Naive B cell (primary cell): Measurements from ENCODE around the gene DAB2IP. TPM values are rescaled to one million over a fixed set of nuclear protein-coding genes. Genes with fewer than 3 reads are reported as not detected.
A peak's percentile ranks its signal among the peaks of the same experiment; 100 is the strongest.

Experiments
- ATAC-seq, 2 donors: fragments of 150-1000 bp; cut with Tn5 transposase; 2 replicates each; pipeline ENCODE4 v1.10.0; 2021; ENCODE audit warnings: low read depth in 2 of 2, mild to moderate bottlenecking in 2 of 2, moderate library complexity in 2 of 2
- DNase-seq: peaks from one replicate; pipeline ENCODE4 v3.0.0; 2022
- H3K27ac Mint-ChIP-seq, 6 donors: one replicate each; pipeline ENCODE4 v1.8.0; 2020 to 2022; ENCODE audit warnings: mild to moderate bottlenecking in 6 of 6, mixed read lengths in 6 of 6, moderate library complexity in 5 of 6, inconsistent platforms in 2 of 6
- H3K27me3 Mint-ChIP-seq, 3 donors: one replicate each; pipeline ENCODE4 v1.8.0; 2021 to 2022; ENCODE audit warnings: mixed read lengths in 3 of 3, mild to moderate bottlenecking in 1 of 3
- H3K36me3 Mint-ChIP-seq, 2 donors: one replicate each; pipeline ENCODE4 v1.8.0; 2020 to 2022; ENCODE audit warnings: mixed read lengths in 2 of 2, inconsistent platforms in 1 of 2, mild to moderate bottlenecking in 1 of 2
- H3K4me1 Mint-ChIP-seq, 3 donors: one replicate each; pipeline ENCODE4 v1.8.0; 2020 to 2022; ENCODE audit warnings: mixed read lengths in 3 of 3, inconsistent platforms in 1 of 3, mild to moderate bottlenecking in 1 of 3, moderate library complexity in 1 of 3
- H3K4me3 Mint-ChIP-seq, 8 donors: one replicate each; pipeline ENCODE4 v1.8.0; 2020 to 2022; ENCODE audit warnings: mild to moderate bottlenecking in 8 of 8, mixed read lengths in 8 of 8, moderate library complexity in 8 of 8, inconsistent platforms in 2 of 8
- H3K9me3 Mint-ChIP-seq, 7 donors: one replicate each; pipeline ENCODE4 v1.8.0; 2020 to 2022; ENCODE audit warnings: mixed read lengths in 7 of 7, mild to moderate bottlenecking in 5 of 7, inconsistent platforms in 2 of 7, moderate library complexity in 1 of 7
- polyA plus RNA-seq, 6 donors: library from polyadenylated mRNA; unstranded; fragments of 300-500 nt; fragmentation: Illumina TruSeq; gene quantifications; one replicate each; pipeline ENCODE4 v1.2.3, GENCODE V29; 2021; ENCODE audit warnings: low read depth in 6 of 6

DAB2IP gene
- polyA plus RNA-seq, 6 donors from 2014 or later, result not detected

DNA sequence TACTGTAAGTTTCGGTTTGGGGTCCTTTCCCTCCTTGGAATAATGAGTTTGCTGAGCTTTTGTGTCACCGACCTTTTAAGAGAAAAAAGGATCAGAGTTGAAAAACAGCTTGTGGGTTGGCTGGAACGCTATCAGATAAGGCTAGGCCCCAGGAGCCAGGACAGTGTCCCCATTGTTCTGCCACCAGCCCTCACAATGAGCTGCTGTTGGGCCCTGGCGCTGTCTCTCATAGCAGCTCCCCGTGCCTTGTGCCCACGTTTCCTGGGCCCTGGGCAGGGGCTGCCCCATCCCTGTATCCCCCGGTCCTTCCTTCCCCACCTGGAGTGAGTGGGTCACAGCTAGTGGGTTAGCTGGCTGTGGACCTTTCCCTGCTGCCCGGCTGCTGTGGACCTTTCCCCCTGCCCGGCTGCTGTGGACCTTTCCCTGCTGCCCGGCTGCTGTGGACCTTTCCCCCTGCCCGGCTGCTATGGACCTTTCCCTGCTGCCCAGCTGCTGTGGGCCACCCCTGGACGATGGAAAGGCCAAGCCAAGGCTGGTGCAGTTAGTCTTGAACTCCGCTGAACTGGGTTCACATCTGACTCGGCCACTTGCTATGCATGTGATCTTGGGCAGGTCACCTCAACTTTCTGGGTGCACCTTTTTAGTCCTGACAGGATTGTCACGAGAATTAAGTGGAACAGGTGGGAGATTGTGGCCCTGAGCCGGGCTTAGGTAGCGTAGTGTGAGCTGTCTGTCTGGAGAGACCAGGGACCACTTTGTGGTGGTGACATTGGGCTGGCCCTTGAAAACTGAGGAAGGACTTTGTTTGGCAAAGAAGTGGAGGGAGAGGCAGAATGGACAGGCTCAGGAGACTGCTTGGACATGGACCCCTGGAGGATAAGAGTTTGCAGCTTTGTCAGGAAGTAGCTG, 99.5 kb downstream of the DAB2IP start:
- Mint-ChIP-seq H3K4me3 (no peak overlapping the region), H3K36me3 (no peaks in the 10 kb centered on the region), H3K9me3 (no peaks in the 10 kb centered on the region), H3K27ac (no peak overlapping the region), H3K27me3 (no peaks in the 10 kb centered on the region), H3K4me1 (peaks cover 0 to 2% (median 0%) of the 10 kb centered on the region in 3 donors)
- no peak for DNase-seq
- ATAC-seq, result no peak

DNA sequence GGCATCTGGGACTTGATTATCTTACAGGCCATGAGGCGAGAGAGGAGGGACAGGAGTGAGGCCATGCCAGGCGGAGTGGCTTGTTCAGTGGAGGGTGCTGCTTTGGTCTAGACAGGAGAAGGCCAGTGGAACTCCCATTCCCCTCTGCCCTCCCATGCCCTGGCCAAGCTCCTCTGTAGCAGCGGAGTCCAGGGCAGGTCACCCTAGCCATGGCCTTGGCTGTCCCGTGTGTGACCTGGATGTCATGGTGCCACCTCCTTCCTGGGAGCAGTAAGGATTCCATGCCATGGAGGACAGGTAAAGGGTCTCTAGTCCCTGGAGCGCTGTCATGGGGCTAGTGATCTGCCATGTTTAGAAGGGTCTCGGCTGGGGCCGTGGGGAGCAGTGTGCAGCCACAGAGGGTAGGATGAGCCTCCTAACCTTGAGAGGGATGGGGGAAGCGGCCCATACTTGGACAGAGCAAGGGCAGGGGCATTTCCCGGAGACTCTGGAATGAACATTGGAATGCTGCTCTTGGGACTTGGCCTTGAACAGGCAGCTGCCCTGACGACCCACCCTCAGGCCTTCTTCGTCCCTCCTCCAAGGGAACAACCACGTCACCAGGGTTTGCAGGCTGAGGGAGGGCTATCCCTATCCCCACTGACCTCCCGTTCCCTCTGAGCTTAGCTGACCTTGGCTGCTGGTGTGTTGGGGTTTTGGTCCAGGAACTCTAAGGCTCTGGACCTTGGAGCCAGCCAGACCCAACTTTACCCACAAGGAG, 100.4 kb downstream of the DAB2IP start:
- peaks cover 0 to 2% (median 0%) of the 10 kb centered on the region in 3 donors for H3K4me1 Mint-ChIP-seq
- H3K9me3 Mint-ChIP-seq, result no peaks in the 10 kb centered on the region
- no peak overlapping the region for H3K27ac Mint-ChIP-seq
- H3K27me3 Mint-ChIP-seq, result no peaks in the 10 kb centered on the region
- H3K36me3 Mint-ChIP-seq, result no peaks in the 10 kb centered on the region
- ATAC-seq, result no peak
- H3K4me3 Mint-ChIP-seq, result no peak overlapping the region
- DNase-seq, result no peak

DNA sequence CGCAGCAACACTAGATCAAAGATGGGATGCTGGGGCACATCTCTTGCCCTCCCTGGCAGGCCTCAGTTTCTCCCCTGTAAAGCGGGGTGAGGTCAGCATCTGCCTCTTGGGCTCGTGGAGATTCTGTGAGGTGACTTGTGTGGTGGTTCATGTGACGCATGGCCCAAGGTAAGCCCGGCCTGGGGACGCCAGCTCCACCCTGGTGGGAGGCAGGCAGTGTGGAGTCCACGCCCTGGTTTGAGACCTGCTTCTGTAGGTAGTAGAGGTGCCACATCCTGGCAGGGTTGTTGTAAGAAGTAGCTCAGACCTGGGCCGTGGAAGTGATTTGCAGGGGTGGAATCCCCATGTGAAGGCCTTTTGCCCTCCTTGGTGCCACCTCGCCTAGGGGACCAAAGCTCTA, 101.5 kb downstream of the DAB2IP start:
- Mint-ChIP-seq H3K27me3 (no peaks in the 10 kb centered on the region), H3K36me3 (no peaks in the 10 kb centered on the region), H3K4me3 (peak overlapping the region in 1 of 8 donors; percentile 21), H3K9me3 (no peaks in the 10 kb centered on the region), H3K27ac (no peak overlapping the region), H3K4me1 (peaks cover 0 to 2% (median 0%) of the 10 kb centered on the region in 3 donors)
- ATAC-seq (no peak), DNase-seq (no peak)

DNA sequence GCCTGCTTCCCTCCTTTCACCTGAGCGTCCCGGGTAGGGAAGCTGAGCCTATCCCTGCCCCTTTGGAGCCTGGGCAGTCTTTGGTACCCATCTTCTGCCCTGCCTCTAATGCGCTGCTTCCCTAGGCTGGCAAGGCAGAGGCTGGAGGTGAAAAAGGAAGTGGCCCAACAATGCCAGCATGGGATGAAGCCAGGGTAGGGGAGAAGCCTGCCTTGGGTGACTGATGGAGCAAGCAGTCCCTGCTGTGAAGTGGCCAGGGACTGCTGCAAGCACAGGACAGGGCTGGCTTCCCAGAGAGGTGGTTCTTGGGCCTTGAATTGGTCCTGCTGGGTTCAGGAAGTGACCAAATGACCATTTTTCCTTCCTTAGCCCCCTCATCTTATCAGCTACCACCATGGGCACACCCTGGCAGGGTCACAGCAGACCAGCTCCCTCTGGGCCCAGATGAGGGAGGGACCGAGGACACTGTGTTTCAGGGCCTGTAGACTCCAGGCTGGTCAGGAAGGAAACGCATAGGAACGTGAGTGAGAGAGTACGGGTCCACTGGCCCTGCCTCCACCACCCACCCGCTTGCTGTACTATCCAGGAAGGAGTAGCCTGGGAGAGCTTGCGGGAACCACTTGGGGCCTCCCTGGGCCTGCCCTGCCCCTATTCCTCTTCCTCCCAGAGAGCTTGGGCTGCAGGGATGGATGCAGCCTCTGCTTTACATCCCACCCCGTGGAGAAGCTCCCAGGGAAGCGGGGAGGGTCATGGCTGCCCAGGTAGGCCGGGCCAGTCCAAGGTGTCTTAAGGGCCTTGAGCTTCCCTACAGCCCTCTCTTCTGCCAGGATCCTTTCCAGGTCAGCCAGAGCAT, 102.6 kb downstream of the DAB2IP start:
- H3K36me3 Mint-ChIP-seq, result no peaks in the 10 kb centered on the region
- peak overlapping the region in 1 of 6 donors; percentile 44 for H3K27ac Mint-ChIP-seq
- no peaks in the 10 kb centered on the region for H3K9me3 Mint-ChIP-seq
- ATAC-seq (no peak), DNase-seq (no peak)
- H3K27me3 Mint-ChIP-seq, result no peaks in the 10 kb centered on the region
- H3K4me1 Mint-ChIP-seq, result no peaks in the 10 kb centered on the region
- H3K4me3 Mint-ChIP-seq, result no peak overlapping the region

DNA sequence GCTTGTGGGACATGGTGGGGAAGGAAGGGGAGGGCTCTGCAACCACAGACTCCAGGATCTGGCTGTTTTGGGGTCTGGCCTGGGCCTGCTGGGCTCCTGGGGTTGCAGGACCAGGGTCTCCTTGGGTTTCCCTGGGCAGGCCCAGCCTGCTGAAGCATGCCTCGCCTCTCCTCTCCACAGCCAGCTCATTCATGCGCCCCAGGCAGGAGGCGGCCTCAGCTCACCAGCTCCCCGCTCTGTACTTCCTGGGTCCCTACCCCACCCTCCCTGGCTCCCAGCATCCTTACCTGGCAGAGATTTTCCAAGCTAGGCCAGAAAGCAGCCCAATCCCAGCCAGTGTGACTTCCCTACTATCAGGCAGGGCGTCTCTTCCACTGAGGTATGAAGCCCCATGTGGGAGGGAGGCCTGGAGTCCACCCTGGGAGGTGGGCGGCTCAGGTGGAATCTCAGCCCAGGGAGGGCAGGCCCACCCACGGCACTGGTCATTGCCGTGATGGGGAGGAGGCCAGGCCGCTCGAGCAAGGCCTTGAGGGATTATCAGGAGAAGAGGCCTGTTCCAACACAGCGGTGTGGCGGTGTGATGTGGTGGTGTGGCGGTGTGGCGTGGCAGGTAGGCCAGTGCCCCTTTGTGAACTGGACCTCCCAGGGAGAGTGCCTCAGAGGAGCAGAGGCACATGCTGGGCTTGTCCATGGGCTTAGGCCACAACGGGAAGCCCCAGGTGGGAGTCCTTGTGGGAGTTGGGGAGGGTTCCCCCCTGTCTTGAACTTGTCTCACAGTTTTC, 103.4 kb downstream of the DAB2IP start:
- H3K36me3 Mint-ChIP-seq, result no peaks in the 10 kb centered on the region
- no peaks in the 10 kb centered on the region for H3K27me3 Mint-ChIP-seq
- H3K4me1 Mint-ChIP-seq, result no peaks in the 10 kb centered on the region
- H3K9me3 Mint-ChIP-seq, result no peaks in the 10 kb centered on the region
- no peak for DNase-seq
- ATAC-seq, result no peak
- no peak overlapping the region for H3K27ac Mint-ChIP-seq
- H3K4me3 Mint-ChIP-seq, result no peak overlapping the region

DNA sequence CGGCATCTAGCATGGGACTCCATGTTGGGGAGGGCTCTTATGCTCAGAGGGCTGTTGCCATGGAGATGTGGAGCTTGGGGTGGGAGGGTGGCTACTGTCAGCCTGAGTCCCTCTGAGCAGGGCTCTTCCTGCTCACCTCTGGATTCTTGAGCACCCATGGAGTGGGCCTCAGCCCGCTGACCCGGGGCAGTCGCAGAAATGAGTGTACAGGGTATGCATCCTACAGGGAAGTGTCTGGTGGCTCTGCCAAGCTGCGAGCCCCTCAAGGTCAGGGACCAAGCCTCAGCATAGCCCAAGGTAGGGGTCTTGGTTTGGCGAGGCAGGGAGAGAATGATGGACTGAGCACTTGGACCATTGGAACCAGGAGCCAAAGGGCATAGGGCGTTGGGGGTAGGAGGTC, 104.1 kb downstream of the DAB2IP start:
- no peaks in the 10 kb centered on the region for H3K36me3 Mint-ChIP-seq
- ATAC-seq (no peak), DNase-seq (no peak)
- no peak overlapping the region for H3K27ac Mint-ChIP-seq
- no peak overlapping the region for H3K4me3 Mint-ChIP-seq
- H3K4me1 Mint-ChIP-seq, result no peaks in the 10 kb centered on the region
- no peaks in the 10 kb centered on the region for H3K27me3 Mint-ChIP-seq
- no peaks in the 10 kb centered on the region for H3K9me3 Mint-ChIP-seq

DNA sequence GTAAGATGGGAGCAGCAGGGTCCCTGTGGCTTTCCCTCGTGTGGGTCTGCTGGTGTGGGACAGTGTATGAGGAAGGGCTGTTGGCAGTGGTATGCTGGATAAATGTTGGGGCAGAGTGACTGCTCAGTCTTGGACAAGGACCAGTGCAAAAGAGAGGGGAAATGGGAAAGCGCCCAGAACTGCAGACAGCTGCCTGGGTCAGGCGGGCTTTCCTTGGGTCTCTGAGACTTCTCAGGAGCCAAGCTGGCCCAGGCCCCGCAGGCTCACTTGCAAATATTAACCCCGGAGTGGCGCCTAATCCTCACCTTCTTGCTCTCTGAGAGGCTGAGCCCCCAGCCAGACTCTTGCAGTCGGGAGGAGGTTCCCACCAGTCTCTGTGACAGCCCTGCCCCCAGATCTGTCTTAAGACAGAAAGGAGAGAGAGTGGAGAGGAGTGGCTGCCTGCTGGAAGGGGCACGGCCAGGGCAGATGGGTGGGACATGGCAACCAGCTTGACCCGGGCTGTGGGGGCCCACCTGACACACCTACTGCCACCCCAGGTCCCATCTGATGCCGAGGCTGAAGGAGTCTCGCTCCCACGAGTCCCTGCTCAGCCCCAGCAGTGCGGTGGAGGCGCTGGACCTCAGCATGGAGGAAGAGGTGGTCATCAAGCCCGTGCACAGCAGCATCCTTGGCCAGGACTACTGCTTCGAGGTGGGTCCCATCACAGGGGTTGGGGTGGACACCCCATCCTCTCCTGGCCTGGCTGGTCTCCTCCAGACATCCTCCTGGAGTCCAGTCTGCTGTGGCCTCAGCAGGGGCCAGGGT, 105.2 kb downstream of the DAB2IP start:
- no peak for ATAC-seq
- Mint-ChIP-seq H3K4me1 (no peaks in the 10 kb centered on the region), H3K9me3 (no peaks in the 10 kb centered on the region), H3K36me3 (no peaks in the 10 kb centered on the region), H3K4me3 (no peak overlapping the region), H3K27ac (no peak overlapping the region), H3K27me3 (no peaks in the 10 kb centered on the region)
- DNase-seq, result no peak

- Mint-ChIP-seq H3K36me3 (no peaks in the 10 kb centered on the region), H3K27me3 (no peaks in the 10 kb centered on the region), H3K4me3 (peak overlapping the region in 1 of 8 donors; percentile 6), H3K27ac (no peak overlapping the region), H3K4me1 (no peaks in the 10 kb centered on the region), H3K9me3 (no peaks in the 10 kb centered on the region)
- ATAC-seq (no peak), DNase-seq (no peak)
These were observed 105.8 kb downstream of the DAB2IP start for GRCh38 chr9:121757281-121757585.

DNA sequence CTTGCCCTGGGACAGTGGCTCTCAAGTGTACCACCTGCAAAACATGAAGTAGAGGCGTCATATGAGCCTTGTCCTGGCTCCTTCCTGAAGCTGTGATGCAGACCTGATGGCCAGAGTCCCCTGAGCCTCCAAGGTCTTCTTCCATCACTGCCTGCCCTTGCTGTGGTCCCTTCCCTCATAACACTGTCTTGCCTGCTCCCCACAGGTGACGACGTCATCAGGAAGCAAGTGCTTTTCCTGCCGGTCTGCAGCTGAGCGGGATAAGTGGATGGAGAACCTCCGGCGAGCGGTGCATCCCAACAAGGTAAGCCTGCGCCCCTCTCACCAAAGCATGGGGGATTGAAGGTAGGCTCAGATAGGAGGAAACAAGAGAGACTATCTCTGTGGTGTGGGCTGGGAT, 107.3 kb downstream of the DAB2IP start:
- ATAC-seq (no peak), DNase-seq (no peak)
- Mint-ChIP-seq H3K27me3 (no peaks in the 10 kb centered on the region), H3K9me3 (no peaks in the 10 kb centered on the region), H3K27ac (no peak overlapping the region), H3K4me1 (no peaks in the 10 kb centered on the region), H3K36me3 (no peaks in the 10 kb centered on the region), H3K4me3 (no peak overlapping the region)

DNA sequence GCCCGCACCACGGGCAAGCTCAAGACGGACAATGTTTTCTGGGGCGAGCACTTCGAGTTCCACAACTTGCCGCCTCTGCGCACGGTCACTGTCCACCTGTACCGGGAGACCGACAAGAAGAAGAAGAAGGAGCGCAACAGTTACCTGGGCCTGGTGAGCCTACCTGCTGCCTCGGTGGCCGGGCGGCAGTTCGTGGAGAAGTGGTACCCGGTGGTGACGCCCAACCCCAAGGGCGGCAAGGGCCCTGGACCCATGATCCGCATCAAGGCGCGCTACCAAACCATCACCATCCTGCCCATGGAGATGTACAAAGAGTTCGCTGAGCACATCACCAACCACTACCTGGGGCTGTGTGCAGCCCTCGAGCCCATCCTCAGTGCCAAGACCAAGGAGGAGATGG, 108.6 kb downstream of the DAB2IP start:
- no peaks in the 10 kb centered on the region for H3K27me3 Mint-ChIP-seq
- H3K4me3 Mint-ChIP-seq, result no peak overlapping the region
- DNase-seq (no peak), ATAC-seq (no peak)
- no peaks in the 10 kb centered on the region for H3K4me1 Mint-ChIP-seq
- no peak overlapping the region for H3K27ac Mint-ChIP-seq
- H3K36me3 Mint-ChIP-seq, result no peaks in the 10 kb centered on the region
- H3K9me3 Mint-ChIP-seq, result no peaks in the 10 kb centered on the region

- Mint-ChIP-seq H3K4me1 (no peaks in the 10 kb centered on the region), H3K4me3 (no peak overlapping the region), H3K36me3 (no peaks in the 10 kb centered on the region), H3K27ac (no peak overlapping the region), H3K27me3 (no peaks in the 10 kb centered on the region), H3K9me3 (no peaks in the 10 kb centered on the region)
- DNase-seq, result no peak
- no peak for ATAC-seq
These were observed 109.1 kb downstream of the DAB2IP start for GRCh38 chr9:121760571-121760970.

DNA sequence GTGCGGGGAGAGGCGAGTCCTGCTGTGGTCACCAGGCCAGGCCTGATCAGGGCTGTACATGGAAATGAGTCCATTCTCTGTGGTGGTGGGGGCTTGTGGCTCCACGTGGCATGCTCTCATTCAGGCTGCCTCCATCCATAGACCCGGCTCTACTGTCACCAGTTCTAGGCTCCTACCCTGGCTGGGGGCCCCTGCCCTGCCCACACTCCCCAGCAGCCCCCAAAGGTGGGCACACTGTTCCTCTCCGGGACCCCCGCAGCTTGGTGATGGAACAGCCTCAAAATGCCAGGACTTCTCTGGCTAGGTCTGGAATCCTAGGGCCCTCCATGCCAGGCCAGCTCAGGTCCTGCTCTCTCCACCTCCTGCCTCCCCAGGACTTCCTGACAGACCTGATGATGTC, 111.7 kb downstream of the DAB2IP start:
- no peaks in the 10 kb centered on the region for H3K36me3 Mint-ChIP-seq
- DNase-seq (no peak), ATAC-seq (no peak)
- H3K9me3 Mint-ChIP-seq, result no peaks in the 10 kb centered on the region
- no peaks in the 10 kb centered on the region for H3K27me3 Mint-ChIP-seq
- H3K4me3 Mint-ChIP-seq, result no peak overlapping the region
- no peak overlapping the region for H3K27ac Mint-ChIP-seq
- no peaks in the 10 kb centered on the region for H3K4me1 Mint-ChIP-seq
